Psoas muscle (tissue), 8 donors: ENCODE measurements around the gene ATP23. TPM values are rescaled to one million over a fixed set of nuclear protein-coding genes. Genes with fewer than 3 reads are reported as not detected.

Experiments
- ATAC-seq, 4 donors: fragments of 200-7000 bp; cut with Tn5 transposase; one replicate each; pipeline ENCODE4 v1.9.1; 2020; ENCODE audit warnings: moderate library complexity in 3 of 4, mild to moderate bottlenecking in 2 of 4
- DNase-seq, 2 donors: peaks; one replicate each; pipeline ENCODE4 v3.0.0-alpha.2; 2020
- H3K27ac ChIP-seq: fragments of 200-600 bp; one replicate; pipeline ENCODE4 v1.8.0; 2022
- H3K27me3 ChIP-seq, 3 donors: fragments of 200-600 bp in 1 of 3; one replicate each; pipeline versions ENCODE4 v1.6.1 to v1.8.0; 2013 to 2022; ENCODE audit warnings: low read length in 2 of 3, mild to moderate bottlenecking in 2 of 3, moderate library complexity in 1 of 3; ENCODE audit not compliant: insufficient read depth in 3 of 3
- H3K36me3 ChIP-seq, 2 donors: fragments of 200-600 bp in 1 of 2; one replicate each; pipeline versions ENCODE4 v1.6.1 to v1.8.0; 2013 to 2022; ENCODE audit warnings: low read depth in 1 of 2, mild to moderate bottlenecking in 1 of 2, moderate library complexity in 1 of 2; ENCODE audit not compliant: insufficient read depth in 1 of 2
- H3K4me1 ChIP-seq: fragments of 200-600 bp; one replicate; pipeline ENCODE4 v1.8.0; 2022
- H3K4me3 ChIP-seq: fragments of 200-600 bp; one replicate; pipeline ENCODE4 v1.8.0; 2022; ENCODE audit warnings: mild to moderate bottlenecking
- H3K9me3 ChIP-seq: fragments of 200-600 bp; one replicate; pipeline ENCODE4 v1.8.0; 2022
- CTCF ChIP-seq: fragments of 200-600 bp; IDR thresholded peaks from one replicate; pipeline ENCODE4 v1.8.0; 2022; ENCODE audit warnings: antibody characterized with exemption
- WGBS, 3 donors: extraction: QIAGEN DNeasy Blood & Tissue Kit; methylation state at CpG; one replicate each; pipeline versions ENCODE4 v1.1.6 to v1.1.7; 2013; 5-methylcytosine and 5-hydroxymethylcytosine counted together
- intact Hi-C, 2 donors: fragments of 100-400 bp; cut with DNase I; formaldehyde crosslinking; loops; one replicate each; pipeline versions ENCODE4 v1.11.0 to v1.14.2; 2022
- polyA plus RNA-seq, 3 donors: library from polyadenylated mRNA; stranded (reverse); fragments of 200-250 nt; gene quantifications; one replicate each; pipeline ENCODE4 v1.2.3, GENCODE V29; 2013
- total RNA-seq, 4 donors: library from RNA; stranded (reverse); fragmentation: NEBNext Ultra II Directional in 2 of 4; extraction: Animal tissue kit (Norgen Biotek cat#: 25700) in 2 of 4; gene quantifications; one replicate each; pipeline versions ENCODE4 v1.2.1 to v1.2.4, GENCODE V29; 2021 to 2023
- donor health status: healthy with polysubstance abuse.
- donor health status: DM: no; HTN: no; CAD: no; lungs with moderate emphysema.
- donor health status: Bipolar disorder and iron deficiency.
- donor health status: healthy.
- donor health status: DM: yes; HTN: yes; CAD: no.
- donor health status: DM: no; HTN: no; CAD: no.
- donor health status: DM: no; HTN: no; CAD: no.
- donor health status: DM: yes; HTN: yes; CAD: no.

ATP23 gene
- total and polyA plus RNA-seq, 7 donors = 6.3 to 28.8 (median 8.7) TPM

- no peaks in the 10 kb centered on the region for H3K36me3 ChIP-seq
Measured at GRCh38 chr12:57894399-57895292, 46.7 kb upstream of the ATP23 start.

GRCh38 chr12:57895389-57896114, 45.8 kb upstream of the ATP23 start:
- Histone ChIP-seq H3K27me3 (no peaks in the 10 kb centered on the region), H3K27ac (peak overlapping the region; percentile 94), H3K4me1 (peaks cover 69% of the 10 kb centered on the region), H3K4me3 (peak overlapping the region; percentile 80), H3K36me3 (no peaks in the 10 kb centered on the region), H3K9me3 (no peaks in the 10 kb centered on the region)
- intact Hi-C loops = loop anchor here in 1 of 2 donors (2.0 kb wide), 1 partner anchor 63 kb away; no protein-coding TSS in a partner anchor
- TF ChIP-seq CTCF = no peak
- DNase-seq = no peak
- ATAC-seq = no peak
- WGBS, 3 donors = 53 to 65% (median 53%) methylated on average over 5 of the region's 5 CpGs

More at GRCh38 chr12:57894399-57895292, 46.7 kb upstream of the ATP23 start:
- peak; percentile 31 to 49 (median 40) for ATAC-seq
- intact Hi-C loops = loop anchor here in 1 of 2 donors (2.0 kb wide), 1 partner anchor 62 kb away; no protein-coding TSS in a partner anchor
- WGBS, 3 donors = 46 to 56% (median 48%) methylated on average over 6 of the region's 6 CpGs
- H3K27me3 ChIP-seq = no peaks in the 10 kb centered on the region
- H3K9me3 ChIP-seq = no peaks in the 10 kb centered on the region
- no peak for TF ChIP-seq CTCF
- peak overlapping the region; percentile 94 for H3K27ac ChIP-seq
- H3K4me3 ChIP-seq = peak overlapping the region; percentile 42
- H3K4me1 ChIP-seq = peaks cover 78% of the 10 kb centered on the region
- DNase-seq = no peak

- no peak for TF ChIP-seq CTCF
- ATAC-seq (no peak), DNase-seq (no peak)
- H3K27me3 ChIP-seq = no peaks in the 10 kb centered on the region
- peak overlapping the region; percentile 80 for H3K4me3 ChIP-seq
- no peaks in the 10 kb centered on the region for H3K9me3 ChIP-seq
- WGBS, 3 donors = 16 to 31% (median 22%) methylated on average over 6 of the region's 6 CpGs
- intact Hi-C loops = no loop called here
- H3K27ac ChIP-seq = peak overlapping the region; percentile 94
- H3K36me3 ChIP-seq = no peaks in the 10 kb centered on the region
- peaks cover 63% of the 10 kb centered on the region for H3K4me1 ChIP-seq
Measured at GRCh38 chr12:57896115-57896433, 45.3 kb upstream of the ATP23 start.

GRCh38 chr12:57896434-57897201, 44.7 kb upstream of the ATP23 start:
- Histone ChIP-seq H3K36me3 (no peaks in the 10 kb centered on the region), H3K27ac (peak overlapping the region; percentile 94), H3K4me1 (peaks cover 63% of the 10 kb centered on the region), H3K27me3 (no peaks in the 10 kb centered on the region), H3K9me3 (no peaks in the 10 kb centered on the region), H3K4me3 (peak overlapping the region; percentile 80)
- DNase-seq (peak; percentile 66 to 85), ATAC-seq (peak; percentile 45 to 68 (median 62))
- 0 to 2% (median 2%) methylated on average over 25 to 54 of the region's 54 CpGs for WGBS, 3 donors
- TF ChIP-seq CTCF = peak; percentile 29
- intact Hi-C loops = no loop called here
